ENCODE measurements around the gene AK1. TPM values are rescaled to one million over a fixed set of nuclear protein-coding genes. Genes with fewer than 3 reads are reported as not detected.

Gene AK1
- total RNA-seq, 3 donors from 2014 or later, result 66.7 to 157 (median 106) TPM

- DNase-seq (no peak), ATAC-seq (no peak)
- Histone ChIP-seq H3K4me1 (ENCODE audit: low read depth) (peaks cover 5% of the 10 kb centered on the region), H3K36me3 (ENCODE audit: low read depth) (peaks cover 16% of the 10 kb centered on the region), H3K4me3 (no peak overlapping the region), H3K9me3 (peaks cover 17% of the 10 kb centered on the region)
- intact Hi-C loops (cut with DNase I, micrococcal nuclease), result no loop called here
- TF ChIP-seq CTCF (IDR thresholded peaks at IDR 0.05), result no peak
Observed at GRCh38 chr9:127893392-127893791, 15.9 kb upstream of the AK1 start.

- TF ChIP-seq CTCF (IDR thresholded peaks at IDR 0.05), result no peak
- H3K36me3 ChIP-seq (ENCODE audit: low read depth), result peaks cover 16% of the 10 kb centered on the region
- no peak overlapping the region for H3K4me3 ChIP-seq
- ATAC-seq (no peak), DNase-seq (no peak)
- peaks cover 3% of the 10 kb centered on the region for H3K4me1 ChIP-seq (ENCODE audit: low read depth)
- H3K9me3 ChIP-seq, result peaks cover 17% of the 10 kb centered on the region
- intact Hi-C loops (cut with DNase I, micrococcal nuclease), result no loop called here
Observed at GRCh38 chr9:127892831-127893230, 15.4 kb upstream of the AK1 start.

GRCh38 chr9:127890053-127890452 lies 12.6 kb upstream of the AK1 start:
- intact Hi-C loops (cut with DNase I, micrococcal nuclease), result no loop called here
- DNase-seq (no peak), ATAC-seq (no peak)
- no peak overlapping the region for H3K4me3 ChIP-seq
- H3K4me1 ChIP-seq (ENCODE audit: low read depth), result no peaks in the 10 kb centered on the region
- peaks cover 17% of the 10 kb centered on the region for H3K9me3 ChIP-seq
- no peak for TF ChIP-seq CTCF (IDR thresholded peaks at IDR 0.05)
- H3K36me3 ChIP-seq (ENCODE audit: low read depth), result peaks cover 27% of the 10 kb centered on the region

- H3K9me3 ChIP-seq, result peaks cover 2% of the 10 kb centered on the region
- peaks cover 12% of the 10 kb centered on the region for H3K36me3 ChIP-seq (ENCODE audit: low read depth)
- no peaks in the 10 kb centered on the region for H3K4me1 ChIP-seq (ENCODE audit: low read depth)
- ATAC-seq (no peak), DNase-seq (no peak)
- TF ChIP-seq CTCF (IDR thresholded peaks at IDR 0.05), result no peak
- intact Hi-C loops (cut with DNase I, micrococcal nuclease), result no loop called here
- no peak overlapping the region for H3K4me3 ChIP-seq
Observed at GRCh38 chr9:127887792-127888191, 10.3 kb upstream of the AK1 start.

GRCh38 chr9:127886401-127886972 lies 9.0 kb upstream of the AK1 start:
- DNase-seq, result no peak
- no peak for ATAC-seq
- intact Hi-C loops (cut with DNase I, micrococcal nuclease), result no loop called here
- Histone ChIP-seq H3K4me1 (ENCODE audit: low read depth) (no peaks in the 10 kb centered on the region), H3K36me3 (ENCODE audit: low read depth) (peaks cover 11% of the 10 kb centered on the region), H3K9me3 (no peaks in the 10 kb centered on the region), H3K4me3 (no peak overlapping the region)
- no peak for TF ChIP-seq CTCF (IDR thresholded peaks at IDR 0.05)
